DOHH2 (cell line): ENCODE results near the gene CABCOCO1.
"Not testable (repeated sequence)": the region's sequence is repeated elsewhere in the genome, so short reads cannot be mapped to it uniquely, and the experiment has no call there.

Experiments used
- EZH2phosphoT487 ChIP-seq: fragments of 200-600 bp; sonication (generic); IDR thresholded peaks from 2 replicates; pipeline ENCODE4 v1.6.1; 2017; ENCODE audit warnings: borderline replicate concordance, mild to moderate bottlenecking, antibody characterized with exemption, low read length, moderate library complexity, mixed read lengths
- TF ChIP-seq, protein P1 (sequence below): fragments of 200-600 bp; sonication (generic); IDR thresholded peaks from one replicate; pipeline ENCODE4 v1.5.1; 2014; ENCODE audit warnings: antibody characterized with exemption, mild to moderate bottlenecking, low read depth, low read length; ENCODE audit not compliant: poor library complexity, severe bottlenecking

DNA sequence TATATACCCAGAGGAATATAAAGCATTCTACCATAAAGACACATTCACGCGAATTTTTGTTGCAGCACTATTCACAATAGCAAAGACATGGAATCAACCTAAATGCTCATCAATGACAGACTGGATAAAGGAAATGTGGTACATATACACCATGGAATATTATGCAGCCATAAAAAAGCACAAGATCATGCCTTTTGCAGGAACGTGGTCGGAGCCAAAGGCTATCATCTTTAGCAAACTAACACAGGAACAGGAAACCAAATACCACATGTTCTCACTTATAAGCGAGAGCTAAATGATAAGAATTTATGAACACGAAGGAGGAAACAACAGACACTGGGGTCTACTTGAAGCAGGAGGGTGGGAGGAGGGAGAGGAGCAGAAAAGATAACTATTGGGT, 74.7 kb downstream of the CABCOCO1 start:
- TF ChIP-seq, protein P1, sequence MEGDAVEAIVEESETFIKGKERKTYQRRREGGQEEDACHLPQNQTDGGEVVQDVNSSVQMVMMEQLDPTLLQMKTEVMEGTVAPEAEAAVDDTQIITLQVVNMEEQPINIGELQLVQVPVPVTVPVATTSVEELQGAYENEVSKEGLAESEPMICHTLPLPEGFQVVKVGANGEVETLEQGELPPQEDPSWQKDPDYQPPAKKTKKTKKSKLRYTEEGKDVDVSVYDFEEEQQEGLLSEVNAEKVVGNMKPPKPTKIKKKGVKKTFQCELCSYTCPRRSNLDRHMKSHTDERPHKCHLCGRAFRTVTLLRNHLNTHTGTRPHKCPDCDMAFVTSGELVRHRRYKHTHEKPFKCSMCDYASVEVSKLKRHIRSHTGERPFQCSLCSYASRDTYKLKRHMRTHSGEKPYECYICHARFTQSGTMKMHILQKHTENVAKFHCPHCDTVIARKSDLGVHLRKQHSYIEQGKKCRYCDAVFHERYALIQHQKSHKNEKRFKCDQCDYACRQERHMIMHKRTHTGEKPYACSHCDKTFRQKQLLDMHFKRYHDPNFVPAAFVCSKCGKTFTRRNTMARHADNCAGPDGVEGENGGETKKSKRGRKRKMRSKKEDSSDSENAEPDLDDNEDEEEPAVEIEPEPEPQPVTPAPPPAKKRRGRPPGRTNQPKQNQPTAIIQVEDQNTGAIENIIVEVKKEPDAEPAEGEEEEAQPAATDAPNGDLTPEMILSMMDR, result not testable (repeated sequence)
- not testable (repeated sequence) for TF ChIP-seq EZH2phosphoT487
